ENCODE data around the gene DRC7.

Gene DRC7

GRCh38 chr16:57750796-57751538 is 56.4 kb downstream of the DRC7 start:
- no peak for DNase-seq
- no peak overlapping the region for H3K4me3 Mint-ChIP-seq
- H3K4me1 Mint-ChIP-seq: peaks cover 3% of the 10 kb centered on the region
- H3K27me3 Mint-ChIP-seq: no peaks in the 10 kb centered on the region
- H3K9me3 Mint-ChIP-seq: no peaks in the 10 kb centered on the region
- ATAC-seq: no peak
- H3K27ac Mint-ChIP-seq: peak overlapping the region in 1 of 2 donors; percentile 54

GRCh38 chr16:57751539-57752202 is 57.1 kb downstream of the DRC7 start:
- H3K9me3 Mint-ChIP-seq: no peaks in the 10 kb centered on the region
- no peak for ATAC-seq
- H3K27me3 Mint-ChIP-seq: no peaks in the 10 kb centered on the region
- no peak for DNase-seq
- H3K4me1 Mint-ChIP-seq: peaks cover 9% of the 10 kb centered on the region
- no peak overlapping the region for H3K27ac Mint-ChIP-seq
- H3K4me3 Mint-ChIP-seq: no peak overlapping the region

- H3K4me3 Mint-ChIP-seq: no peak overlapping the region
- ATAC-seq (no peak), DNase-seq (no peak)
- peaks cover 9% of the 10 kb centered on the region for H3K4me1 Mint-ChIP-seq
- no peaks in the 10 kb centered on the region for H3K9me3 Mint-ChIP-seq
- no peak overlapping the region for H3K27ac Mint-ChIP-seq
- no peaks in the 10 kb centered on the region for H3K27me3 Mint-ChIP-seq
Observed at GRCh38 chr16:57752203-57752580, 57.6 kb downstream of the DRC7 start.

- no peaks in the 10 kb centered on the region for H3K27me3 Mint-ChIP-seq
- DNase-seq: no peak
- no peaks in the 10 kb centered on the region for H3K9me3 Mint-ChIP-seq
- no peak for ATAC-seq
- no peak overlapping the region for H3K4me3 Mint-ChIP-seq
- H3K4me1 Mint-ChIP-seq: peaks cover 9% of the 10 kb centered on the region
- H3K27ac Mint-ChIP-seq: no peak overlapping the region
Observed at GRCh38 chr16:57752581-57753447, 58.2 kb downstream of the DRC7 start.

- no peak for ATAC-seq
- DNase-seq: no peak
- Mint-ChIP-seq H3K27me3 (no peaks in the 10 kb centered on the region), H3K4me3 (no peak overlapping the region), H3K27ac (peak overlapping the region; percentile 1 to 92), H3K4me1 (peaks cover 9% of the 10 kb centered on the region), H3K9me3 (no peaks in the 10 kb centered on the region)
Observed at GRCh38 chr16:57753448-57754353, 59.1 kb downstream of the DRC7 start.

- Mint-ChIP-seq H3K4me1 (peaks cover 13% of the 10 kb centered on the region), H3K27me3 (no peaks in the 10 kb centered on the region), H3K27ac (peak overlapping the region; percentile 1 to 92), H3K9me3 (no peaks in the 10 kb centered on the region), H3K4me3 (no peak overlapping the region)
- no peak for ATAC-seq
- no peak for DNase-seq
Observed at GRCh38 chr16:57754354-57755060, 59.9 kb downstream of the DRC7 start.

GRCh38 chr16:57755061-57755684 is 60.6 kb downstream of the DRC7 start:
- no peak overlapping the region for H3K4me3 Mint-ChIP-seq
- ATAC-seq (no peak), DNase-seq (no peak)
- no peaks in the 10 kb centered on the region for H3K27me3 Mint-ChIP-seq
- H3K27ac Mint-ChIP-seq: no peak overlapping the region
- no peaks in the 10 kb centered on the region for H3K9me3 Mint-ChIP-seq
- H3K4me1 Mint-ChIP-seq: peaks cover 19% of the 10 kb centered on the region

- Mint-ChIP-seq H3K27me3 (no peaks in the 10 kb centered on the region), H3K4me3 (no peak overlapping the region), H3K4me1 (peaks cover 19% of the 10 kb centered on the region), H3K9me3 (no peaks in the 10 kb centered on the region), H3K27ac (peak overlapping the region in 1 of 2 donors; percentile 52)
- DNase-seq (no peak), ATAC-seq (no peak)
Observed at GRCh38 chr16:57755726-57756423, 61.3 kb downstream of the DRC7 start.

GRCh38 chr16:57756424-57757325 is 62.1 kb downstream of the DRC7 start:
- Mint-ChIP-seq H3K27me3 (no peaks in the 10 kb centered on the region), H3K4me3 (no peak overlapping the region), H3K9me3 (no peaks in the 10 kb centered on the region), H3K27ac (no peak overlapping the region), H3K4me1 (peaks cover 19% of the 10 kb centered on the region)
- ATAC-seq (no peak), DNase-seq (no peak)

- H3K27ac Mint-ChIP-seq: no peak overlapping the region
- H3K27me3 Mint-ChIP-seq: no peaks in the 10 kb centered on the region
- ATAC-seq: peak; percentile 79
- no peak overlapping the region for H3K4me3 Mint-ChIP-seq
- peak; percentile 83 for DNase-seq
- peaks cover 19% of the 10 kb centered on the region for H3K4me1 Mint-ChIP-seq
- no peaks in the 10 kb centered on the region for H3K9me3 Mint-ChIP-seq
Observed at GRCh38 chr16:57757326-57757786, 62.8 kb downstream of the DRC7 start.

GRCh38 chr16:57757883-57758282 is 63.3 kb downstream of the DRC7 start:
- H3K27me3 Mint-ChIP-seq: no peaks in the 10 kb centered on the region
- DNase-seq (no peak), ATAC-seq (no peak)
- H3K4me1 Mint-ChIP-seq: peaks cover 19% of the 10 kb centered on the region
- H3K9me3 Mint-ChIP-seq: no peaks in the 10 kb centered on the region
- no peak overlapping the region for H3K27ac Mint-ChIP-seq
- H3K4me3 Mint-ChIP-seq: no peak overlapping the region

GRCh38 chr16:57758331-57759117 is 63.9 kb downstream of the DRC7 start:
- Mint-ChIP-seq H3K4me3 (no peak overlapping the region), H3K4me1 (peaks cover 19% of the 10 kb centered on the region)
- ATAC-seq: no peak

More at GRCh38 chr16:57758331-57759117, 63.9 kb downstream of the DRC7 start:
- no peaks in the 10 kb centered on the region for H3K9me3 Mint-ChIP-seq
- DNase-seq: no peak
- H3K27ac Mint-ChIP-seq: no peak overlapping the region
- H3K27me3 Mint-ChIP-seq: no peaks in the 10 kb centered on the region

Data from stimulated activated naive CD8-positive, alpha-beta T cell treated with anti-CD3 and anti-CD28 coated beads, Interleukin-15, amount 100 ng/mL, for 72 hours (primary cell).